ENCODE results near the gene EML2.
"Not testable (repeated sequence)": the region's sequence is repeated elsewhere in the genome, so short reads cannot be mapped to it uniquely, and the experiment has no call there.

Gene EML2

GRCh38 chr19:45650722-45651121 lies 11.5 kb upstream of the EML2 start:
- DNase-seq (ENCODE audit: low read depth in 2 of 3, low spot score in 2 of 3): no peak

GRCh38 chr19:45646345-45646698 lies 7.1 kb upstream of the EML2 start:
- DNase-seq (ENCODE audit: low read depth in 2 of 3, low spot score in 2 of 3): no peak

- peak; percentile 53 to 66 (median 57) for DNase-seq (ENCODE audit: low read depth in 2 of 3, low spot score in 2 of 3)
Observed at GRCh38 chr19:45645631-45646344, 6.6 kb upstream of the EML2 start.

GRCh38 chr19:45645068-45645630 lies 6.0 kb upstream of the EML2 start:
- no peak for DNase-seq (ENCODE audit: low read depth in 2 of 3, low spot score in 2 of 3)

GRCh38 chr19:45643927-45644771 lies 5.0 kb upstream of the EML2 start:
- no peak for DNase-seq (ENCODE audit: low read depth in 2 of 3, low spot score in 2 of 3)

GRCh38 chr19:45643024-45643926 lies 4.1 kb upstream of the EML2 start:
- peak; percentile 86 to 98 (median 97) for DNase-seq (ENCODE audit: low read depth in 2 of 3, low spot score in 2 of 3)

GRCh38 chr19:45641274-45642105 lies 2.3 kb upstream of the EML2 start:
- DNase-seq (ENCODE audit: low read depth in 2 of 3, low spot score in 2 of 3): peak; percentile 75 to 83 (median 76)

GRCh38 chr19:45640849-45641273 lies 1.7 kb upstream of the EML2 start:
- DNase-seq (ENCODE audit: low read depth in 2 of 3, low spot score in 2 of 3): peak in 1 of 3 experiments; percentile 43

GRCh38 chr19:45637890-45638667 lies 1.1 kb downstream of the EML2 start:
- no peak for DNase-seq (ENCODE audit: low read depth in 2 of 3, low spot score in 2 of 3)

GRCh38 chr19:45636902-45637301 lies 2.3 kb downstream of the EML2 start:
- DNase-seq (ENCODE audit: low read depth in 2 of 3, low spot score in 2 of 3): no peak

GRCh38 chr19:45636275-45636674 lies 2.9 kb downstream of the EML2 start:
- DNase-seq (ENCODE audit: low read depth in 2 of 3, low spot score in 2 of 3): no peak

GRCh38 chr19:45632468-45633196 lies 6.6 kb downstream of the EML2 start:
- DNase-seq (ENCODE audit: low read depth in 2 of 3, low spot score in 2 of 3): peak in 1 of 3 experiments; percentile 26

GRCh38 chr19:45630463-45630862 lies 8.7 kb downstream of the EML2 start:
- DNase-seq (ENCODE audit: low read depth in 2 of 3, low spot score in 2 of 3): no peak

GRCh38 chr19:45629704-45630103 lies 9.5 kb downstream of the EML2 start:
- DNase-seq (ENCODE audit: low read depth in 2 of 3, low spot score in 2 of 3): no peak

- DNase-seq (ENCODE audit: low read depth in 2 of 3, low spot score in 2 of 3): not testable (repeated sequence)
Observed at GRCh38 chr19:45628219-45628618, 11.0 kb downstream of the EML2 start.

GRCh38 chr19:45623984-45624383 lies 15.2 kb downstream of the EML2 start:
- no peak for DNase-seq (ENCODE audit: low read depth in 2 of 3, low spot score in 2 of 3)

- DNase-seq (ENCODE audit: low read depth in 2 of 3, low spot score in 2 of 3): no peak
Observed at GRCh38 chr19:45621976-45622503, 17.2 kb downstream of the EML2 start.

- DNase-seq (ENCODE audit: low read depth in 2 of 3, low spot score in 2 of 3): no peak
Observed at GRCh38 chr19:45621389-45621788, 17.8 kb downstream of the EML2 start.

- no peak for DNase-seq (ENCODE audit: low read depth in 2 of 3, low spot score in 2 of 3)
Observed at GRCh38 chr19:45616704-45617017, 22.5 kb downstream of the EML2 start.

Data from activated CD8-positive, alpha-beta memory T cell treated with anti-CD3 and anti-CD28 coated beads for 48 hours (primary cell).